Mesendoderm (in vitro differentiated cells): ENCODE measurements around the gene BCL2.

Experiments
- DNase-seq: peaks from one replicate; pipeline ENCODE4 v3.0.0; 2013
- H2AK5ac ChIP-seq: 2 replicates; pipeline ENCODE4 v1.6.1; 2013; ENCODE audit warnings: low read length, inconsistent platforms
- H2BK120ac ChIP-seq: 2 replicates; pipeline ENCODE4 v1.6.1; 2013; ENCODE audit warnings: low read depth, mild to moderate bottlenecking, low read length, moderate library complexity, mixed read lengths
- H2BK15ac ChIP-seq: replicated peaks from 2 replicates; pipeline ENCODE4 v1.6.1; 2013; ENCODE audit warnings: low read depth, mild to moderate bottlenecking, moderate library complexity
- H2BK5ac ChIP-seq: 2 replicates; pipeline ENCODE4 v1.6.1; 2013; ENCODE audit warnings: low read length, inconsistent platforms
- H3K18ac ChIP-seq: 2 replicates; pipeline ENCODE4 v1.6.1; 2013; ENCODE audit warnings: mild to moderate bottlenecking, low read length, mixed read lengths
- H3K23ac ChIP-seq: one replicate; pipeline ENCODE4 v1.6.1; 2013; ENCODE audit warnings: low read length
- H3K27ac ChIP-seq: 2 replicates; pipeline ENCODE4 v1.5.1; 2013; ENCODE audit warnings: low read depth, mild to moderate bottlenecking, inconsistent platforms, low read length, moderate library complexity
- H3K27me3 ChIP-seq: 2 replicates; pipeline ENCODE4 v1.6.1; 2013; ENCODE audit warnings: low read length, control low read depth, mild to moderate bottlenecking, inconsistent platforms; ENCODE audit not compliant: insufficient read depth, poor library complexity
- H3K36me3 ChIP-seq: 2 replicates; pipeline ENCODE4 v1.6.1; 2013; ENCODE audit warnings: low read length, inconsistent platforms; ENCODE audit not compliant: control insufficient read depth, insufficient read depth
- H3K4ac ChIP-seq: one replicate; pipeline ENCODE4 v1.6.1; 2013; ENCODE audit warnings: low read depth, mild to moderate bottlenecking, low read length, moderate library complexity
- H3K4me1 ChIP-seq: 2 replicates; pipeline ENCODE4 v1.6.1; 2013; ENCODE audit warnings: low read depth, low read length, inconsistent platforms; ENCODE audit not compliant: control insufficient read depth
- H3K4me2 ChIP-seq: 2 replicates; pipeline ENCODE4 v1.6.1; 2013; ENCODE audit warnings: low read length
- H3K4me3 ChIP-seq: 2 replicates; pipeline ENCODE4 v1.5.1; 2013; ENCODE audit warnings: mild to moderate bottlenecking, low read length
- H3K56ac ChIP-seq: one replicate; pipeline ENCODE4 v1.6.1; 2013; ENCODE audit warnings: low read length
- H3K79me1 ChIP-seq: 2 replicates; pipeline ENCODE4 v1.6.1; 2013; ENCODE audit warnings: low read length, inconsistent platforms
- H3K79me2 ChIP-seq: 2 replicates; pipeline ENCODE4 v1.6.1; 2013; ENCODE audit warnings: mild to moderate bottlenecking, low read length; ENCODE audit not compliant: control insufficient read depth, insufficient read depth
- H3K9ac ChIP-seq: 2 replicates; pipeline ENCODE4 v1.6.1; 2013; ENCODE audit warnings: low read length, inconsistent platforms
- H4K5ac ChIP-seq: one replicate; pipeline ENCODE4 v1.6.1; 2013; ENCODE audit warnings: low read length
- H4K8ac ChIP-seq: one replicate; pipeline ENCODE4 v1.6.1; 2013; ENCODE audit warnings: low read depth, mild to moderate bottlenecking, control low read depth, low read length, moderate library complexity
- WGBS: extraction: QIAGEN DNeasy Blood & Tissue Kit; methylation state at CpG from one replicate; pipeline ENCODE4 v1.1.7; 2013; ENCODE audit warnings: low lambda C conversion rate, missing lambda C conversion rate; ENCODE audit not compliant: insufficient coverage; ENCODE audit errors: extremely low coverage; 5-methylcytosine and 5-hydroxymethylcytosine counted together

BCL2 gene

GRCh38 chr18:63154350-63155152 is 165.0 kb downstream of the BCL2 start:
- H3K4me3 ChIP-seq, result no peak overlapping the region
- H3K4ac ChIP-seq, result no peak overlapping the region
- no peaks in the 10 kb centered on the region for H3K4me1 ChIP-seq
- no peak overlapping the region for H2BK5ac ChIP-seq
- H3K4me2 ChIP-seq, result no peak overlapping the region
- no peak overlapping the region for H3K23ac ChIP-seq
- no peaks in the 10 kb centered on the region for H3K27me3 ChIP-seq
- H3K79me1 ChIP-seq, result no peaks in the 10 kb centered on the region
- H2BK120ac ChIP-seq, result no peak overlapping the region
- no peak overlapping the region for H2AK5ac ChIP-seq
- no peaks in the 10 kb centered on the region for H3K79me2 ChIP-seq
- no peak overlapping the region for H4K5ac ChIP-seq
- no peak overlapping the region for H3K9ac ChIP-seq
- no peak overlapping the region for H3K27ac ChIP-seq
- H2BK15ac ChIP-seq, result no peak overlapping the region
- WGBS, result no CpG with 5 or more reads among the region's 10 CpGs
- no peak overlapping the region for H3K56ac ChIP-seq
- no peak overlapping the region for H3K18ac ChIP-seq
- no peak overlapping the region for H4K8ac ChIP-seq
- no peaks in the 10 kb centered on the region for H3K36me3 ChIP-seq
- no peak for DNase-seq

GRCh38 chr18:63152791-63153190 is 166.8 kb downstream of the BCL2 start:
- no peak overlapping the region for H3K23ac ChIP-seq
- no peak overlapping the region for H2BK120ac ChIP-seq
- no CpG with 5 or more reads among the region's 7 CpGs for WGBS
- H2AK5ac ChIP-seq, result no peak overlapping the region
- no peak overlapping the region for H3K27ac ChIP-seq
- H3K4ac ChIP-seq, result no peak overlapping the region
- H3K27me3 ChIP-seq, result no peaks in the 10 kb centered on the region
- no peak overlapping the region for H4K8ac ChIP-seq
- H3K56ac ChIP-seq, result no peak overlapping the region
- no peak overlapping the region for H2BK15ac ChIP-seq
- DNase-seq, result no peak
- no peaks in the 10 kb centered on the region for H3K4me1 ChIP-seq
- H4K5ac ChIP-seq, result no peak overlapping the region
- H3K4me3 ChIP-seq, result no peak overlapping the region
- H3K18ac ChIP-seq, result no peak overlapping the region
- no peak overlapping the region for H3K9ac ChIP-seq
- no peaks in the 10 kb centered on the region for H3K79me1 ChIP-seq
- no peaks in the 10 kb centered on the region for H3K36me3 ChIP-seq
- no peak overlapping the region for H3K4me2 ChIP-seq
- no peaks in the 10 kb centered on the region for H3K79me2 ChIP-seq
- H2BK5ac ChIP-seq, result no peak overlapping the region

DNA sequence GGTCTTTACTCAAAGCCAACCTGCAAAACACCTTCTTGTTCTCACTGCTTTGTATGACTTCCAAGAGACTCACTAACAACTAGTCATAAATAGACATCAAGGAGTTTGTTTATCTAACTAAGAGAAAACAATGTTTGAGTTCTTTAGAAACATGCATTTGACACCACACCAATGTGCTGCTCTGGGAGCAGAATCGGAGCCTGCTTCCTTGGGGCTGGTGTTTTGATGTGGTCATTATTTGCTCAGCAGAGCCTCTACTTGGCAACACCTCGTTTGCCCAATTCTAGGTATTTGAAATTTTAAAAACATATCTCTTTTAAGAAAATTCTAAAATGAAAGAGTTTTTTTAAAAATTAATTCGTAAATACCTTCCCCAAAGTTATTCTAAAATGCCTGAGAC is 167.5 kb downstream of the BCL2 start:
- H3K9ac ChIP-seq, result no peak overlapping the region
- H3K4me1 ChIP-seq, result no peaks in the 10 kb centered on the region
- no peak overlapping the region for H3K4me3 ChIP-seq
- H3K56ac ChIP-seq, result no peak overlapping the region
- no peak overlapping the region for H4K5ac ChIP-seq
- H3K36me3 ChIP-seq, result no peaks in the 10 kb centered on the region
- H3K4ac ChIP-seq, result no peak overlapping the region
- no peak overlapping the region for H4K8ac ChIP-seq
- no peak overlapping the region for H3K27ac ChIP-seq
- no peak overlapping the region for H3K23ac ChIP-seq
- H3K4me2 ChIP-seq, result no peak overlapping the region
- H3K27me3 ChIP-seq, result no peaks in the 10 kb centered on the region
- H2BK120ac ChIP-seq, result no peak overlapping the region
- no CpG with 5 or more reads among the region's 3 CpGs for WGBS
- H2BK15ac ChIP-seq, result no peak overlapping the region
- H3K18ac ChIP-seq, result no peak overlapping the region
- DNase-seq, result no peak
- no peaks in the 10 kb centered on the region for H3K79me2 ChIP-seq
- no peak overlapping the region for H2AK5ac ChIP-seq
- H2BK5ac ChIP-seq, result no peak overlapping the region
- H3K79me1 ChIP-seq, result no peaks in the 10 kb centered on the region

DNA sequence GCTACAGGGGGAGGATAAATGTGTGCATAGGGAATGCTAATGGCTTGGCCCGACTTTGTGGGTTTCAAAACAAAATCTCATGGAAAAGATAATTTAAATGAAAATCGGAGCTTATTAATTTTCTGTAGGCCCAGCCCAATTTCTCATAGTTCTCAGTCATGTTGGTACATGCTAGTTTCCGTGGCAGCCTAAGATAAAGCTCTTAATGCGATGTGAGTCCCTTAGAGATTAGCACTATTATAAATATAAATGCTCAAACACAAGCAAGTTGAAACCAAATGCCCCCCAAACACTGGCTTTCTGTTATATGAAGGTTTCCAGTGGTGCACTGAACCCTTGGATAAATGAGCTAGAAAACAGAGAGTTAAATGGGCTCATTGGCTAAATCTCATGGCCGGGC is 168.0 kb downstream of the BCL2 start:
- Histone ChIP-seq H3K18ac (no peak overlapping the region), H3K4me2 (no peak overlapping the region), H4K8ac (no peak overlapping the region), H3K9ac (no peak overlapping the region), H3K4ac (no peak overlapping the region), H3K4me3 (no peak overlapping the region), H3K27me3 (no peaks in the 10 kb centered on the region), H2BK120ac (no peak overlapping the region), H4K5ac (no peak overlapping the region), H2BK5ac (no peak overlapping the region), H3K23ac (no peak overlapping the region), H3K79me1 (no peaks in the 10 kb centered on the region), H2AK5ac (no peak overlapping the region), H3K36me3 (no peaks in the 10 kb centered on the region), H3K4me1 (no peaks in the 10 kb centered on the region), H2BK15ac (no peak overlapping the region), H3K27ac (no peak overlapping the region), H3K79me2 (no peaks in the 10 kb centered on the region), H3K56ac (no peak overlapping the region)
- no CpG with 5 or more reads among the region's 5 CpGs for WGBS
- DNase-seq, result no peak

DNA sequence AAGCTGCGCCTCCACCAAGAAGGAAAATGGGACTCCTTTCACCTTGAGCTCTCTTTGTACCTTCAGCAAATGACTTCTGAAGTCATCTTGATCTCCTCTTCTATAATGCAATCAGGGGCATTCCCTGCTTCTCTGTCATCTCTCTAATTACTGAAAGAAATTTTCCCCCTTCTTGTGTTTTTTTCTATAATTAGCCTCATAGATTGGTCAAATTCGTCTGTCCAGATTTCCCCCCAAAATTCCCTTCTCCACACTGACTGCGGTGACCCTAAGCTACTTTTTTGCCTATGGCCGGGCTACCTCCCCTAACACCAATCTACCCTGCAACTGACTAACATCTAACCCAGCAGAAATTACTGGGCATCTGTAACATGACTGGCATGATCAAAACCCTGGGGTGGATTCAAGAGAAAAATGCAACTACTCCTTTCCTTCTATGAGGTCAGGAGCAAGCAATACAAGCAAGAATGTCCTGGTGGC is 168.6 kb downstream of the BCL2 start:
- Histone ChIP-seq H3K4me2 (no peak overlapping the region), H4K5ac (no peak overlapping the region), H3K9ac (no peak overlapping the region), H2BK120ac (no peak overlapping the region), H3K18ac (no peak overlapping the region), H3K56ac (no peak overlapping the region), H3K27ac (no peak overlapping the region), H3K27me3 (no peaks in the 10 kb centered on the region), H3K4me1 (no peaks in the 10 kb centered on the region), H2BK5ac (no peak overlapping the region), H2BK15ac (no peak overlapping the region), H3K4ac (no peak overlapping the region), H3K36me3 (no peaks in the 10 kb centered on the region), H3K79me1 (no peaks in the 10 kb centered on the region), H3K23ac (no peak overlapping the region), H2AK5ac (no peak overlapping the region), H3K79me2 (no peaks in the 10 kb centered on the region), H4K8ac (no peak overlapping the region), H3K4me3 (no peak overlapping the region)
- no CpG with 5 or more reads among the region's 4 CpGs for WGBS
- DNase-seq, result peak; percentile 21

DNA sequence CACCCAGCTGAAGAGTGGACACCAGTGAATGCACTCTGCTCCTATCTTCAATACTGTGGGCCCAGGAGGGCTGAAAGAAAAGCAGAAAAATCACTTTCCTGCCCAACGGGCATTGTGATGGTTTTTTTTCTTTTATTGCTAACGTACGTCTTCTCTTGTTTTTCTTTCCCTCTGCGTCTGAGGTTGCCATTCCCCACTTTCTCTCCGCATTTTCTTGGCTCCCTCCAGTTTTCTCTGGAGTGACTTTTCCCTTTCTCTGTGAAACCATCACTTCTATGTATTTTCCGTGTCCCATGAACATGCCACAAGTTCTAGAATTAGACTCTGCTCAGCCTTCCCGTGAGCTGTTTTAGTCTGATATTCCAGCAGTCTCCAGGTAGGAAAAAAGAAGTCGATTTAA is 169.2 kb downstream of the BCL2 start:
- Histone ChIP-seq H3K4ac (no peak overlapping the region), H3K27me3 (no peaks in the 10 kb centered on the region), H3K27ac (no peak overlapping the region), H3K23ac (no peak overlapping the region), H3K79me1 (no peaks in the 10 kb centered on the region), H3K36me3 (no peaks in the 10 kb centered on the region), H2BK120ac (no peak overlapping the region), H2BK15ac (no peak overlapping the region), H4K8ac (no peak overlapping the region), H2BK5ac (no peak overlapping the region), H3K79me2 (no peaks in the 10 kb centered on the region), H3K4me3 (no peak overlapping the region), H3K4me1 (no peaks in the 10 kb centered on the region), H2AK5ac (no peak overlapping the region), H4K5ac (no peak overlapping the region), H3K9ac (no peak overlapping the region), H3K4me2 (no peak overlapping the region), H3K18ac (no peak overlapping the region), H3K56ac (no peak overlapping the region)
- WGBS, result no CpG with 5 or more reads among the region's 8 CpGs
- DNase-seq, result no peak
